GM12872 (cell line): ENCODE data around the gene RPS6KA2.

Source experiments
- TF ChIP-seq, protein P1 (sequence below): IDR thresholded peaks from 3 replicates; pipeline ENCODE4 v1.5.1; 2011; ENCODE audit warnings: low read depth, mild to moderate bottlenecking, low read length, moderate library complexity; ENCODE audit not compliant: insufficient read depth

Gene RPS6KA2

DNA sequence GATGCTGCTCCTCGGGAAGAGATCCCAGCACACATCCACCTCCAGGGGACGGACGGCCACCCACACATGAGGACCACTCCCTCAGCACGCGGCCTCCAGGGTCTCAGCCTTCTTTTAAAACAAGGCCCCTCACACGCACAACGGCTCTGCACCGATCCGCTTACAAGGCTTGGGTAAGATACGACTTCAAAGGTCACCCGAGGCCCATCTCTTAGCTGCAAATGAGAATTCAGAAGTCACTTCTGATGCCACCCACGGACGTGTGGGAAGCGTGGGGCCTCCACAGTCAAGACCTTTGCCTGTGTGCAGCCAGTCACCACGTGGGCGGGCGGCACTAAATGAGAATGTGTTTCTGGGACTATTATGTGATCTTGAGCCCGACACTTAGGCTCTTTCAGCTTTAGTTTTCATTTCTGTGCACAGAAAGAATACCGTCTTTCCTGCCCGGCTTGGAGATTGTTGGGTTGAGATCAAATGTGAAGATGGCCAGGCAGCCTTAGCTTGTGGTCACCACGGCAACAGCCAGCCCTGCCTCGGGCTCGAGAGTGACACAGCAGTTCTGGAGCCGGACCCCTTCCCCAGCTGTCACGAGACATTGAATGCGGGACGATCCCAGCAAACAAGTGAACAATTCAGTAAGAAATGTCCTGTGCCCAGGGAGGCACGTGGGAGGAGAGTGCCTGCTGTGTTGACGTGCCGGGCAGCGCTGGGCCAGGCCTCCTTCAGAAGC is 132.1 kb downstream of the RPS6KA2 start:
- TF ChIP-seq, protein P1, sequence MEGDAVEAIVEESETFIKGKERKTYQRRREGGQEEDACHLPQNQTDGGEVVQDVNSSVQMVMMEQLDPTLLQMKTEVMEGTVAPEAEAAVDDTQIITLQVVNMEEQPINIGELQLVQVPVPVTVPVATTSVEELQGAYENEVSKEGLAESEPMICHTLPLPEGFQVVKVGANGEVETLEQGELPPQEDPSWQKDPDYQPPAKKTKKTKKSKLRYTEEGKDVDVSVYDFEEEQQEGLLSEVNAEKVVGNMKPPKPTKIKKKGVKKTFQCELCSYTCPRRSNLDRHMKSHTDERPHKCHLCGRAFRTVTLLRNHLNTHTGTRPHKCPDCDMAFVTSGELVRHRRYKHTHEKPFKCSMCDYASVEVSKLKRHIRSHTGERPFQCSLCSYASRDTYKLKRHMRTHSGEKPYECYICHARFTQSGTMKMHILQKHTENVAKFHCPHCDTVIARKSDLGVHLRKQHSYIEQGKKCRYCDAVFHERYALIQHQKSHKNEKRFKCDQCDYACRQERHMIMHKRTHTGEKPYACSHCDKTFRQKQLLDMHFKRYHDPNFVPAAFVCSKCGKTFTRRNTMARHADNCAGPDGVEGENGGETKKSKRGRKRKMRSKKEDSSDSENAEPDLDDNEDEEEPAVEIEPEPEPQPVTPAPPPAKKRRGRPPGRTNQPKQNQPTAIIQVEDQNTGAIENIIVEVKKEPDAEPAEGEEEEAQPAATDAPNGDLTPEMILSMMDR: no peak

DNA sequence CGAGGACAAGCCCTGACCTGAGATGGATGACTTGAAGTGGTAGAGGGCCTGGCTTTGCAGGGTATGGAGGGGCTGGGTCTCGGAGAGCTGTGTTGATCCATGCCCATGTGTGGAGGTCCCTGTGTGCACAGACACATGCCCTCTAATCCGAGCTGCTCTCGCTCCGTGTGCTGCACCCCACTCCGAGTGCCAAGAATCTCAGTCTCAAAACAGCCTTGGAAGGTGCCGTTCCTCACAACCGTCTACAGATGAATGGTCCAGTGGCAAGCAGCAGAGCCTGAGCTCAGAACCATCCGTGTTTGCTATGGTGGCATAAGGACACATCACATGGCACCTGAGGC is 133.0 kb downstream of the RPS6KA2 start:
- TF ChIP-seq, protein P1: no peak

DNA sequence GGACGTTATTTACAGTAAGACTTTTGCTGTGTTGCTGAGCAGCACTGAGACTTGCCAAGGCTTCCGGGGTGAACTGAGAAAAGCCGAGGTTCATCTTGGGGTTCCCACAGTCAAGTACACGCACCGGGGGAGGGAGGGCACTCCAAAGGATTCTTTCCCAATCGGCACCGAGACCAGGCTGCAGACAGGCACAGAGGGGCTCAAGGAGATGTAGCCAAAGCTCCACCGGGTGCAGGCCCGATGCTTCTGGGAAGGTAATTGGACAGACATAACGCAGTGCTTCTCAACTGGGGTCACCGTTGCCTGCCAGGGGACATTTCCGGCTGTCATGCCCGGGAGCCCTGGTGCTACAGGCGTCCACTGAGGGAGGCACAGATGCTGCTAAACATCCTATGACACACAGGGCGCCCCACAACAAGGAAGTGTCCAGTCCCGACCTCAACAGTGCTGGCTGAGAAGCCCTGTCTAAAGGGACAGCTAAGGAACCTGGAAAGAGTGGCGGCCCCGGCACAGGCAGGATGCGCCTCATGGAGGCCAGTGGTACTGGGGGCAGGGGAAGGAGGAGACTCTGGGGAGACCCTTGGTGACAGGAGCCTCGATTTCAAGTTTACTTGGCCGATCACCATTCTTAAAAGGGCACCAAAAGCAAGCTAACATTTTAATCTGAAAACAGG is 133.5 kb downstream of the RPS6KA2 start:
- TF ChIP-seq, protein P1: no peak

DNA sequence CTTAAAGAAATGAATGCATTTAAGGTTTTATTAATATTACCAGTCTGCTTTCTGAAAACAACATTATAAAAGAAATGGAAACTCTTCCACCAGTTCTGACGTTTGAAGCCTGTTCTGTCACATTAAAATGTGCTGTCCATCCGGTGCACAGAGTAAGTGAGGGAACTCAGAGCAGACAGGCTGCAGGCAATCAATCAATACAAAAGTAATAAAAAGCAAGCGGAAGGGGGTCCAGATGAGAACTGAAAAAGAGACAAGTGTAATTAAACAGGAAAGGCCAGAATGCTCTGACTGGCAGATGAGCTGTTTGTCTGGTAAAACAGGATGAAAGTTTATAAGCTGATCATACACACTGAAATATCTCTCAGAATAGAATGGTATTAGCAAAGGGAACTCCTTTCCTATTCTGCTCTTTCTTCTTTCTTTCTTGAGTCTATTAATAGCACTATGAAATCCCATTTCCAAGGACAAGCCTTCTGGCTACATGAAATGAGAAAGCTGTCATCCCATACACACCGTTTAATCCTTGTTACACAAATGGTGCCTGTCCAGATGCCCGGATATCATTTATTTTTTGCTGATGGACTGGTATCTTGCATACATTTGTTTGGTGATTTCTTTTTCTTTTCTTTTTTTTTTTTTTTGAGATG is 134.8 kb downstream of the RPS6KA2 start:
- TF ChIP-seq, protein P1: no peak

DNA sequence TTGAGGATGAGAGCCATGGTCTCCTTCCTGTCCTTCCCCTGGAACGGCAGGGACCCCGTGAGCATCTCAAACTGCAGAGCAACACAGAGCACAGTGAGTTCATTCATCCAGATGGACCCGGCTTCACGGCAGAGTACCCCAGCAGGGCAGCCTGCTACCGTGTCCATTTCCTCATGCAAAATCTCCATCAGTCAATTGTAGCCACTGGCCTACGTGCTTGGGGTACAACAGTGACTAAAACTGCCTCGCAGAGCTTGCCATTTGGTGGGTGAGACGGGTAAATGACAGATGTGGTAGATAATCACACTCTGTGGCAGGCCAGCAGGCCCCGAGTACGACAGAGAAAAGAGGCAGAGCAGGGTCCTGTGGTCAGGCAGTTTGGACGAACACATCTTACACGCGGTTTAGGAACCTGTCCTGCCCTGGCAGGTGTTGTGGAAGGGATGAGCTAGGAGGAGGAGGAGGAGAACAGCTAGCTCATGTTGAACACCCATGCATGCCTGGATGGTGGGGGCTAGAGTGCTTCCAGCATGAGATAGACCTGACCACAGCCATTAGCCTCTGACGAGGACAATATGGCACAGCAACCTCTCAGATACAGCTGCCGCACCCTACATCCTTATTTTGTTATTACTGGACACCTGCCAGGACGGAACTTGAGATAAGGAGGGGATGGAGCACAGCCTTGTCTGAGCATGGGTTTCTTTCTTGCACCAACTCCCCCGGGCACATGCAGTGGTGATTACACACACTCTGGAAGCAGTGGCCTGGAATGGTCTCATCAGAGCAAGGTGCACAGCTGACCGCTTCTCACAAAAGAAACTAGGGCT is 136.2 kb downstream of the RPS6KA2 start:
- TF ChIP-seq, protein P1: no peak

DNA sequence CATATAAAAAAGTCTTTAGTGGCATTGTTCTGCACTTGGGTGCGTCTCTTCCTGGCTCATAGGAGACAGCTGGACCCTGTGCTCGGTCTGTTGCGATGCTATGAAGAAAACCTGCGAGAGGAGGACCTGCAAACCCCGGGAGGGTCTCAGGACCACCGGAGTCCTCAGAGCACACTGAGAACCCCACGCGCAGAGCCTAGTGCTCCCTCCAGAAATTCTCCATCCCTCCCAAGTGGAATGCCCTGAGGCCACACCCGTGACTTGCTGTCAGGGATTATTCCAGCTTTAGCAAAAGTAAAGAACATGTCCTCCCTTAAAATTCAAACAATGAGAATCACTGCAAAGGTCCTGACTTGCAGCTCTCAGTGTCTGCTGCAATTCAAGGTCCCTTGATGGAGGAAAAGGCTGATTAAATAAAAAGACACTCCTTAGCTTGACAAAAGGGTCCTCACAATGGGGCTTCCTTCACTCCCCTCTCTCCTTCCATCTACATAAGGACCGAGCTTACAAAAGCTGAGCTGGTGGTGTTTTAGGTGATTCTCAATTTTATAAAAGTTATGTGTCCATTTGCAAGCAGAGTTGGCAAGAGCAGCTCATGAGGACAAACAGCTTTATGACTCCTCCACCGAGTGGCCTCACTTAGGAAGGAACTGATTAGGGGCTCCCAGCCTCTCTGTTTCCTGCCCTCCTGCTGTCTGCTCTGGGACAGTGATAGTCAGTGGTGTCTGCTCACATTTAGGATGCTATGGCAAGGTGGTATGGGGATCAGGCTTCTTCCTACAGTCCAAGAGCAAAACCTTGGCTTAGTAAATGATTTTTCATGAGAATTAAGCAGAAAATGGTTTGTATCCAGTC is 137.5 kb downstream of the RPS6KA2 start:
- TF ChIP-seq, protein P1: no peak
